LNCAP (cell line): Measurements from ENCODE around the gene SDR39U1.

Experiments used
- TF ChIP-seq, protein P1 (sequence below): fragments of 450-650 bp; IDR thresholded peaks from 2 replicates; pipeline ENCODE4 v1.5.1; 2017; ENCODE audit warnings: mild to moderate bottlenecking

SDR39U1 gene

GRCh38 chr14:24441904-24442239 lies 704 bp downstream of the SDR39U1 start:
- TF ChIP-seq, protein P1, sequence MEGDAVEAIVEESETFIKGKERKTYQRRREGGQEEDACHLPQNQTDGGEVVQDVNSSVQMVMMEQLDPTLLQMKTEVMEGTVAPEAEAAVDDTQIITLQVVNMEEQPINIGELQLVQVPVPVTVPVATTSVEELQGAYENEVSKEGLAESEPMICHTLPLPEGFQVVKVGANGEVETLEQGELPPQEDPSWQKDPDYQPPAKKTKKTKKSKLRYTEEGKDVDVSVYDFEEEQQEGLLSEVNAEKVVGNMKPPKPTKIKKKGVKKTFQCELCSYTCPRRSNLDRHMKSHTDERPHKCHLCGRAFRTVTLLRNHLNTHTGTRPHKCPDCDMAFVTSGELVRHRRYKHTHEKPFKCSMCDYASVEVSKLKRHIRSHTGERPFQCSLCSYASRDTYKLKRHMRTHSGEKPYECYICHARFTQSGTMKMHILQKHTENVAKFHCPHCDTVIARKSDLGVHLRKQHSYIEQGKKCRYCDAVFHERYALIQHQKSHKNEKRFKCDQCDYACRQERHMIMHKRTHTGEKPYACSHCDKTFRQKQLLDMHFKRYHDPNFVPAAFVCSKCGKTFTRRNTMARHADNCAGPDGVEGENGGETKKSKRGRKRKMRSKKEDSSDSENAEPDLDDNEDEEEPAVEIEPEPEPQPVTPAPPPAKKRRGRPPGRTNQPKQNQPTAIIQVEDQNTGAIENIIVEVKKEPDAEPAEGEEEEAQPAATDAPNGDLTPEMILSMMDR: no peak

GRCh38 chr14:24441485-24441884 lies 1.1 kb downstream of the SDR39U1 start:
- TF ChIP-seq, protein P1: no peak

GRCh38 chr14:24440606-24441399 lies 1.8 kb downstream of the SDR39U1 start:
- TF ChIP-seq, protein P1: no peak

GRCh38 chr14:24439830-24440605 lies 2.6 kb downstream of the SDR39U1 start:
- TF ChIP-seq, protein P1: no peak

DNA sequence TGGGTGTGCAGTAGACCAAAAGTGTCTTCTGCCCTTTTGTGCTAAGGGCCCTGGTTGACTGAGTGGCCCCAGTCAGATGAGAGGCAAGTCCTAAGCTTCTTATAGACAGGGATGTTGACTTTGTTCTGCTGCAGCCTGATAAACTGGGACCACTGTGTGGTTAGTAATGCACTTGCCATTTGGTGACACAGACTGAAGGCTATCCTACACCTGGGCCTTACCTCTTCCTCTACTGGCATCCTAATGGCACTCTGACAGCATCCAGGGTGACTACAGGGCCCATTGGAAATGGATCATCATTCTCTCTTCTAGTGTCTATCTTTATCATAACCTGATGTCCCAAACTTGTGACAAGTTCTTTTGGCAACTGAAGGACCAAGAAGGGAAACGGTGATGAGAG lies 3.3 kb downstream of the SDR39U1 start:
- TF ChIP-seq, protein P1: no peak

GRCh38 chr14:24438223-24439097 lies 4.1 kb downstream of the SDR39U1 start:
- TF ChIP-seq, protein P1: no peak

- TF ChIP-seq, protein P1: no peak
Measured at GRCh38 chr14:24437736-24438067, 4.9 kb downstream of the SDR39U1 start.
